Measurements from ENCODE around the gene CNTNAP2. TPM values are rescaled to one million over a fixed set of nuclear protein-coding genes. Genes with fewer than 3 reads are reported as not detected.
"Not testable (repeated sequence)": the region's sequence is repeated elsewhere in the genome, so short reads cannot be mapped to it uniquely, and the experiment has no call there.

Gene CNTNAP2
- total and polyA plus RNA-seq, 3 experiments from 2014 or later: not detected

DNA sequence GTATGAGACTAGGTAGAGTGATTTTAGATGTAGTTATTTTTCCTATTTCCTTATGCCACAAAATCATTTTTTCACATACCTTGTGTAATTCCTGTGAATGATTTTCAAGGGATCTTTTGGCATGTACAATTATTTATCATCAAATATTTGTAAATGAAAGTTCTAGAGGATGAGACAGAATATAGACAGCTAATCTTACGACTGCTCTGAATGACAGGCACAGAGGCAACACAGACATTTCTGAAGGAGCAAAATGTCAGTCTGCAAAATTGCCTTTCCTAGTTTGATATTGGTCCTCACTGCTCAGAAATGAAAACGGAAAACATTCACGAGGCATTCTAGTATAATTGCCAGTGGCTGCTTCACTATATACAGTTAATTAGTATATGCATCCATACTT, 1663.3 kb downstream of the CNTNAP2 start:
- ChIA-PET CTCF (no interaction called here), POLR2A (no interaction called here)
- H3K36me3 ChIP-seq (ENCODE audit: insufficient read depth, low read length): no peaks in the 10 kb centered on the region
- H3K4me1 Mint-ChIP-seq: no peaks in the 10 kb centered on the region
- H3K27ac Mint-ChIP-seq: no peak overlapping the region
- peaks cover 0 to 9% (median 2%) of the 10 kb centered on the region in 5 donors for H3K9me3 Mint-ChIP-seq
- H3K27ac ChIP-seq (ENCODE audit: low read depth, low read length): no peak overlapping the region
- H3K4me3 Mint-ChIP-seq: no peak overlapping the region
- no peak overlapping the region for H3K4me3 ChIP-seq (ENCODE audit: low read length)
- no peaks in the 10 kb centered on the region for H3K27me3 Mint-ChIP-seq
- H3K9me3 ChIP-seq (ENCODE audit: low read length): no peaks in the 10 kb centered on the region
- H3K4me1 ChIP-seq (ENCODE audit: insufficient read depth, low read length): no peaks in the 10 kb centered on the region
- no peak for DNase-seq
- H3K36me3 Mint-ChIP-seq: no peaks in the 10 kb centered on the region
- no peaks in the 10 kb centered on the region for H3K27me3 ChIP-seq (ENCODE audit: insufficient read depth, low read length, poor library complexity, severe bottlenecking)

- CTCF ChIA-PET: no interaction called here
- Histone ChIP-seq H3K4me3 (ENCODE audit: low read length) (no peak overlapping the region), H3K4me1 (ENCODE audit: insufficient read depth, low read length) (no peaks in the 10 kb centered on the region), H3K27me3 (ENCODE audit: insufficient read depth, low read length, poor library complexity, severe bottlenecking) (no peaks in the 10 kb centered on the region), H3K9me3 (ENCODE audit: low read length) (no peaks in the 10 kb centered on the region), H3K27ac (ENCODE audit: low read depth, low read length) (no peak overlapping the region), H3K36me3 (ENCODE audit: insufficient read depth, low read length) (no peaks in the 10 kb centered on the region)
- Mint-ChIP-seq H3K4me1 (no peaks in the 10 kb centered on the region), H3K27ac (no peak overlapping the region), H3K36me3 (peaks cover 0 to 2% (median 0%) of the 10 kb centered on the region in 3 donors), H3K9me3 (peaks cover 0 to 9% (median 6%) of the 10 kb centered on the region in 5 donors), H3K4me3 (no peak overlapping the region), H3K27me3 (no peaks in the 10 kb centered on the region)
- POLR2A ChIA-PET: no interaction called here
- no peak for DNase-seq
Observed at GRCh38 chr7:147796581-147796980, 1680.0 kb downstream of the CNTNAP2 start.

DNA sequence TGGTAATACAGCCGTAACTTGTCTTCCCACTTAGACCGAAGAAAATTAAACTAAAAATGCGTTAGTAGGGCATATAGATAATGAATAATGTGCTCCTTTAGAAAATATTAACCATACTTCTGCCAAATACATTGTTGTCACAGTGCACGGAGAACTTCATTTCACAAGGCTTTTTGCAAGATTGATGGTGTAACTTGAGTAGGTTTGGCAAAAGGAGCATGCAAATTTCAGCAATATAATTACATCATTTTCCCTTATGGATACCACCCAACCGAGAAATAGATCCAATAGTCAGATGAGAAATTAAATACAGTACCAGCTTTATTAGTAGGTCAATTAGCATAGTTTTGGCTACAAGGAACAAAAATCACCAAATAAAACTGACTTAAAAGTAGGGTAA, 1681.4 kb downstream of the CNTNAP2 start:
- H3K4me3 Mint-ChIP-seq: no peak overlapping the region
- no peaks in the 10 kb centered on the region for H3K9me3 ChIP-seq (ENCODE audit: low read length)
- no peak overlapping the region for H3K4me3 ChIP-seq (ENCODE audit: low read length)
- no peaks in the 10 kb centered on the region for H3K27me3 Mint-ChIP-seq
- H3K36me3 Mint-ChIP-seq: peaks cover 0 to 2% (median 0%) of the 10 kb centered on the region in 3 donors
- POLR2A ChIA-PET: no interaction called here
- H3K36me3 ChIP-seq (ENCODE audit: insufficient read depth, low read length): no peaks in the 10 kb centered on the region
- no peak for DNase-seq
- CTCF ChIA-PET: no interaction called here
- peaks cover 0 to 9% (median 6%) of the 10 kb centered on the region in 5 donors for H3K9me3 Mint-ChIP-seq
- no peaks in the 10 kb centered on the region for H3K4me1 ChIP-seq (ENCODE audit: insufficient read depth, low read length)
- no peaks in the 10 kb centered on the region for H3K4me1 Mint-ChIP-seq
- H3K27ac ChIP-seq (ENCODE audit: low read depth, low read length): no peak overlapping the region
- no peaks in the 10 kb centered on the region for H3K27me3 ChIP-seq (ENCODE audit: insufficient read depth, low read length, poor library complexity, severe bottlenecking)
- H3K27ac Mint-ChIP-seq: no peak overlapping the region

- DNase-seq; H3K27me3 Mint-ChIP-seq; H3K36me3 Mint-ChIP-seq; H3K4me3 Mint-ChIP-seq; H3K4me1 Mint-ChIP-seq; H3K27ac Mint-ChIP-seq; H3K27ac ChIP-seq (ENCODE audit: low read depth, low read length); H3K4me3 ChIP-seq (ENCODE audit: low read length); H3K36me3 ChIP-seq (ENCODE audit: insufficient read depth, low read length); H3K27me3 ChIP-seq (ENCODE audit: insufficient read depth, low read length, poor library complexity, severe bottlenecking); H3K9me3 ChIP-seq (ENCODE audit: low read length); POLR2A ChIA-PET; CTCF ChIA-PET; H3K4me1 ChIP-seq (ENCODE audit: insufficient read depth, low read length): not testable (repeated sequence)
- H3K9me3 Mint-ChIP-seq: peaks cover 1 to 12% (median 6%) of the 10 kb centered on the region in 5 donors
Observed at GRCh38 chr7:147801762-147802161, 1685.2 kb downstream of the CNTNAP2 start.

DNA sequence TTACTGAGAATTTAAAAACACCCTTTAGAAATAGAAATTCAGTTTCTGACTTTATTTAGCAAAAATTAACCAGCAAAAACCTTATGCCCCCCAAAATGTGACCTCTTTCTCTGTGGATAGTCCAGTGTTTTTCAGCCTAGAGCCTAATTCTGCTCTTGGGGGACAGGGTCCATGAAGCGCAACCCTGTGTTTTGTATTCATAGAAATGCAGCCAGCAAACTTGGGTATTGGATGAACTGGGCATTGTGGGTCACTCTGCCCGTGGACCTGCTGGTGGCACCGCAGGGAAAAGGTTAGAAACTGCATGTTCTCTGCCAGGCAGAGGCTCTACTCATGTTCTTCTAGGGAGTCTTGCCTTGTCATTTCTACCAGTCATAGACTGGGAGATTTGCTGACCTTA, 1686.5 kb downstream of the CNTNAP2 start:
- Mint-ChIP-seq H3K36me3 (no peaks in the 10 kb centered on the region), H3K9me3 (peaks cover 0 to 12% (median 10%) of the 10 kb centered on the region in 5 donors), H3K4me1 (no peaks in the 10 kb centered on the region), H3K27me3 (no peaks in the 10 kb centered on the region), H3K4me3 (no peak overlapping the region), H3K27ac (no peak overlapping the region)
- Histone ChIP-seq H3K4me3 (ENCODE audit: low read length) (no peak overlapping the region), H3K27ac (ENCODE audit: low read depth, low read length) (no peak overlapping the region), H3K4me1 (ENCODE audit: insufficient read depth, low read length) (no peaks in the 10 kb centered on the region), H3K27me3 (ENCODE audit: insufficient read depth, low read length, poor library complexity, severe bottlenecking) (no peaks in the 10 kb centered on the region), H3K9me3 (ENCODE audit: low read length) (no peaks in the 10 kb centered on the region), H3K36me3 (ENCODE audit: insufficient read depth, low read length) (no peaks in the 10 kb centered on the region)
- ChIA-PET POLR2A (no interaction called here), CTCF (no interaction called here)
- DNase-seq: no peak

GRCh38 chr7:147803606-147804005, 1687.0 kb downstream of the CNTNAP2 start:
- no peak overlapping the region for H3K4me3 ChIP-seq (ENCODE audit: low read length)
- CTCF ChIA-PET: no interaction called here
- H3K4me1 ChIP-seq (ENCODE audit: insufficient read depth, low read length): no peaks in the 10 kb centered on the region
- no peaks in the 10 kb centered on the region for H3K36me3 Mint-ChIP-seq
- H3K27me3 ChIP-seq (ENCODE audit: insufficient read depth, low read length, poor library complexity, severe bottlenecking): no peaks in the 10 kb centered on the region
- peaks cover 3 to 12% (median 10%) of the 10 kb centered on the region in 5 donors for H3K9me3 Mint-ChIP-seq
- H3K27ac Mint-ChIP-seq: no peak overlapping the region
- no peaks in the 10 kb centered on the region for H3K9me3 ChIP-seq (ENCODE audit: low read length)
- H3K36me3 ChIP-seq (ENCODE audit: insufficient read depth, low read length): no peaks in the 10 kb centered on the region
- H3K4me1 Mint-ChIP-seq: no peaks in the 10 kb centered on the region
- no peaks in the 10 kb centered on the region for H3K27me3 Mint-ChIP-seq
- no peak for DNase-seq
- no peak overlapping the region for H3K27ac ChIP-seq (ENCODE audit: low read depth, low read length)
- no peak overlapping the region for H3K4me3 Mint-ChIP-seq
- POLR2A ChIA-PET: no interaction called here

DNA sequence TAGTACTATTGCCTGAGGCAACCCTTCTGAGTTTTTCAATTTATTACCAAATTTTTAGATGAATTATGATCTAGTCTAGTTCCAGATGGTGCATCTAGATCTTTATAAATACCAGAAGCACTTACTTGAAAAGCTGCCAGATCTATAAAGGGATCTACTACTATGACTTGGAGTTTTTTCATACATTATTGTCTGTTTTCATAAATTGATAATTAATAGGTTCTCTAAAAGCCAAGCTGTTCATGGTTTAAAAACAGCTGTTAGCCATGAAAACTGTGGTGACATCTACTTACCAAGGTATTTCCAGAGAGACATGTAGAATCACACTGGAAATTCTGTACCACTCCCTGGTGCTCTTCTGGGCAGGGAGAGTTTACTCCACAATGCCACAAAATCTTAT, 1687.4 kb downstream of the CNTNAP2 start:
- no peaks in the 10 kb centered on the region for H3K4me1 Mint-ChIP-seq
- Histone ChIP-seq H3K4me3 (ENCODE audit: low read length) (no peak overlapping the region), H3K9me3 (ENCODE audit: low read length) (no peaks in the 10 kb centered on the region), H3K36me3 (ENCODE audit: insufficient read depth, low read length) (no peaks in the 10 kb centered on the region), H3K27ac (ENCODE audit: low read depth, low read length) (no peak overlapping the region), H3K27me3 (ENCODE audit: insufficient read depth, low read length, poor library complexity, severe bottlenecking) (no peaks in the 10 kb centered on the region), H3K4me1 (ENCODE audit: insufficient read depth, low read length) (no peaks in the 10 kb centered on the region)
- H3K9me3 Mint-ChIP-seq: peaks cover 3 to 12% (median 6%) of the 10 kb centered on the region in 5 donors
- no peak overlapping the region for H3K27ac Mint-ChIP-seq
- no peak overlapping the region for H3K4me3 Mint-ChIP-seq
- H3K27me3 Mint-ChIP-seq: no peaks in the 10 kb centered on the region
- POLR2A ChIA-PET: no interaction called here
- H3K36me3 Mint-ChIP-seq: no peaks in the 10 kb centered on the region
- no peak for DNase-seq
- CTCF ChIA-PET: no interaction called here

- Mint-ChIP-seq H3K36me3 (no peaks in the 10 kb centered on the region), H3K27me3 (no peaks in the 10 kb centered on the region), H3K27ac (no peak overlapping the region), H3K4me1 (no peaks in the 10 kb centered on the region), H3K4me3 (no peak overlapping the region), H3K9me3 (peaks cover 3 to 12% (median 4%) of the 10 kb centered on the region in 5 donors)
- ChIA-PET POLR2A (no interaction called here), CTCF (no interaction called here)
- DNase-seq: no peak
- Histone ChIP-seq H3K36me3 (ENCODE audit: insufficient read depth, low read length) (no peaks in the 10 kb centered on the region), H3K4me3 (ENCODE audit: low read length) (no peak overlapping the region), H3K27me3 (ENCODE audit: insufficient read depth, low read length, poor library complexity, severe bottlenecking) (no peaks in the 10 kb centered on the region), H3K27ac (ENCODE audit: low read depth, low read length) (no peak overlapping the region), H3K4me1 (ENCODE audit: insufficient read depth, low read length) (no peaks in the 10 kb centered on the region), H3K9me3 (ENCODE audit: low read length) (no peaks in the 10 kb centered on the region)
Observed at GRCh38 chr7:147805996-147806576, 1689.5 kb downstream of the CNTNAP2 start.

GRCh38 chr7:147809786-147810185, 1693.2 kb downstream of the CNTNAP2 start:
- H3K9me3 Mint-ChIP-seq: peaks cover 3 to 17% (median 4%) of the 10 kb centered on the region in 5 donors
- CTCF ChIA-PET: no interaction called here
- H3K36me3 Mint-ChIP-seq: no peaks in the 10 kb centered on the region
- H3K27me3 ChIP-seq (ENCODE audit: insufficient read depth, low read length, poor library complexity, severe bottlenecking): no peaks in the 10 kb centered on the region
- no peak overlapping the region for H3K4me3 Mint-ChIP-seq
- H3K27ac ChIP-seq (ENCODE audit: low read depth, low read length): no peak overlapping the region
- POLR2A ChIA-PET: no interaction called here
- no peaks in the 10 kb centered on the region for H3K36me3 ChIP-seq (ENCODE audit: insufficient read depth, low read length)
- no peaks in the 10 kb centered on the region for H3K27me3 Mint-ChIP-seq
- no peaks in the 10 kb centered on the region for H3K4me1 Mint-ChIP-seq
- H3K4me3 ChIP-seq (ENCODE audit: low read length): no peak overlapping the region
- no peaks in the 10 kb centered on the region for H3K4me1 ChIP-seq (ENCODE audit: insufficient read depth, low read length)
- no peaks in the 10 kb centered on the region for H3K9me3 ChIP-seq (ENCODE audit: low read length)
- H3K27ac Mint-ChIP-seq: no peak overlapping the region
- DNase-seq: no peak

All from CD8-positive, alpha-beta memory T cell (primary cell).